Measurements from ENCODE around the gene ASPSCR1. TPM values are rescaled to one million over a fixed set of nuclear protein-coding genes. Genes with fewer than 3 reads are reported as not detected.

ASPSCR1 gene
- total RNA-seq, 1 experiment from 2014 or later: 54.9 TPM

DNA sequence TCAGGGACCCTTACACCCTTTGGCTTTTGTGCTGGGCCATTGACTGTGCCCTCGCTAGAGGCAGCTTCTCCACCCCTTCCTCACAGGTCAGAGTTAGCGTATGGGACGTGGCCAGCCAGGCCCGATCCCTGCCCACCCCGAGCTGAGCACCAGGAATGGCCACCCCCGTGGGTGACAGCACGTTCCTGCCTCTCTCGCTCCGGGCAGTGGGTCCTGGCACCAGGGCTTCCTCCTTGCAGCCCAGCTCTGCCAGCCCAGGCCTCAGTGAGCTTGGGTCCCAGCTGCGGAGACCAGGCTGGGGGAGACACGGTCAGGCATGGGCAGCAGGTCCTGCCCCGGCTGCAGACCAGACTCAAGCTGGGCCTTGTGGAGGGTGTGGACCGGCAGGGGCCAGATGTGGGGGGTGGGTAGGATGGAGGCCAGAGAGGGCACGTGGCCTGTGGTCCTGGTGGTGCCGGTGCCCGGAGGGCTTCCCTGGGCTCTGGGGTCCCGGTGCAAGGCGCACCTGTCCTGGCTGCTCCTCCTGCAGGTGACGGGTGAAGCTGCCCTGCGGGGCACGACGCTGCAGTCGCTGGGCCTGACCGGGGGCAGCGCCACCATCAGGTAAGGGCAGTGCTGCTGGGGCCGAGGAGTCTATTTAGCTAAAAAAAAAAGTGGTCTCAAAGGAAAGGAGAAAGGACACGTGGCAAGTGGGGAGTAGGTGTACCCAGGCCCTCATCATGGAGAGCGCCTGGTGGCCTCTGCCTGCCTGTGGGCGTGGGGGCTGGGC, 18.2 kb downstream of the ASPSCR1 start:
- Histone ChIP-seq H3F3A (ENCODE audit: insufficient read depth, low read depth) (no peaks in the 10 kb centered on the region), H3K79me2 (ENCODE audit: low read depth) (no peaks in the 10 kb centered on the region), H3K4me3 (no peak overlapping the region), H3K9me3 (ENCODE audit: insufficient read depth, low read depth) (no peaks in the 10 kb centered on the region), H3K4me1 (replicated peaks; ENCODE audit: insufficient read depth) (no peaks in the 10 kb centered on the region), H3K9me2 (ENCODE audit: insufficient read depth) (no peaks in the 10 kb centered on the region), H3K36me3 (ENCODE audit: low read depth) (no peaks in the 10 kb centered on the region), H3K4me2 (no peak overlapping the region), H3K27ac (no peak overlapping the region), H3K27me3 (ENCODE audit: insufficient read depth, low read depth) (no peaks in the 10 kb centered on the region), H2AFZ (no peak overlapping the region), H4K20me1 (ENCODE audit: insufficient read depth) (no peaks in the 10 kb centered on the region)
- POLR2A ChIA-PET (ENCODE audit: unreplicated experiment): no interaction called here
- no TSS peak for BruUV-seq (replicated peaks)
- CTCF ChIA-PET: no interaction called here
- DNase-seq: no peak
- TF ChIP-seq EZH2 (IDR thresholded peaks at IDR 0.05; ENCODE audit: low read depth) (no peak), CTCF (conservative IDR thresholded peaks at IDR 0.05) (no peak)
- intact Hi-C loops (cut with micrococcal nuclease; ENCODE audit: unreplicated experiment): no loop called here

- BruUV-seq (replicated peaks): no TSS peak
- H2AFZ ChIP-seq: no peak overlapping the region
- H3K4me1 ChIP-seq (replicated peaks; ENCODE audit: insufficient read depth): no peaks in the 10 kb centered on the region
- no peaks in the 10 kb centered on the region for H3K9me2 ChIP-seq (ENCODE audit: insufficient read depth)
- no peaks in the 10 kb centered on the region for H3K79me2 ChIP-seq (ENCODE audit: low read depth)
- H3K9me3 ChIP-seq (ENCODE audit: insufficient read depth, low read depth): no peaks in the 10 kb centered on the region
- no peaks in the 10 kb centered on the region for H4K20me1 ChIP-seq (ENCODE audit: insufficient read depth)
- H3K4me2 ChIP-seq: no peak overlapping the region
- H3K27me3 ChIP-seq (ENCODE audit: insufficient read depth, low read depth): no peaks in the 10 kb centered on the region
- H3F3A ChIP-seq (ENCODE audit: insufficient read depth, low read depth): no peaks in the 10 kb centered on the region
- no peak overlapping the region for H3K27ac ChIP-seq
- POLR2A ChIA-PET (ENCODE audit: unreplicated experiment): no interaction called here
- DNase-seq: no peak
- no peak for TF ChIP-seq CTCF (conservative IDR thresholded peaks at IDR 0.05)
- TF ChIP-seq EZH2 (IDR thresholded peaks at IDR 0.05; ENCODE audit: low read depth): no peak
- CTCF ChIA-PET: no interaction called here
- H3K36me3 ChIP-seq (ENCODE audit: low read depth): no peaks in the 10 kb centered on the region
- no peak overlapping the region for H3K4me3 ChIP-seq
- intact Hi-C loops (cut with micrococcal nuclease; ENCODE audit: unreplicated experiment): no loop called here
These were observed 18.9 kb downstream of the ASPSCR1 start for GRCh38 chr17:81996232-81996756.

- POLR2A ChIA-PET (ENCODE audit: unreplicated experiment): no interaction called here
- no peak overlapping the region for H2AFZ ChIP-seq
- H3K4me3 ChIP-seq: no peak overlapping the region
- H3K27me3 ChIP-seq (ENCODE audit: insufficient read depth, low read depth): no peaks in the 10 kb centered on the region
- CTCF ChIA-PET: interaction anchor here (1.1 kb wide), 1 partner anchor 37 kb away, joined by 3 read pairs; no protein-coding TSS in a partner anchor
- TF ChIP-seq EZH2 (IDR thresholded peaks at IDR 0.05; ENCODE audit: low read depth) (no peak), CTCF (conservative IDR thresholded peaks at IDR 0.05) (no peak)
- H3K79me2 ChIP-seq (ENCODE audit: low read depth): no peaks in the 10 kb centered on the region
- intact Hi-C loops (cut with micrococcal nuclease; ENCODE audit: unreplicated experiment): no loop called here
- no peak overlapping the region for H3K4me2 ChIP-seq
- no peaks in the 10 kb centered on the region for H3F3A ChIP-seq (ENCODE audit: insufficient read depth, low read depth)
- DNase-seq: no peak
- no peaks in the 10 kb centered on the region for H3K9me2 ChIP-seq (ENCODE audit: insufficient read depth)
- H4K20me1 ChIP-seq (ENCODE audit: insufficient read depth): no peaks in the 10 kb centered on the region
- no peaks in the 10 kb centered on the region for H3K4me1 ChIP-seq (replicated peaks; ENCODE audit: insufficient read depth)
- H3K27ac ChIP-seq: no peak overlapping the region
- H3K9me3 ChIP-seq (ENCODE audit: insufficient read depth, low read depth): no peaks in the 10 kb centered on the region
- BruUV-seq (replicated peaks): no TSS peak
- no peaks in the 10 kb centered on the region for H3K36me3 ChIP-seq (ENCODE audit: low read depth)
These were observed 19.5 kb downstream of the ASPSCR1 start for GRCh38 chr17:81996757-81997441.
